GM12801 (cell line): ENCODE results near the gene CDKAL1.

Experiments used
- CTCF ChIP-seq: IDR thresholded peaks from one replicate; pipeline ENCODE4 v1.5.1; 2011; ENCODE audit warnings: control low read depth; ENCODE audit not compliant: insufficient read length; ENCODE audit errors: extremely low read depth

The CDKAL1 gene

GRCh38 chr6:21031182-21031581 is 496.9 kb downstream of the CDKAL1 start:
- TF ChIP-seq CTCF: no peak

GRCh38 chr6:21033084-21033483 is 498.8 kb downstream of the CDKAL1 start:
- TF ChIP-seq CTCF: no peak

GRCh38 chr6:21033575-21034026 is 499.3 kb downstream of the CDKAL1 start:
- no peak for TF ChIP-seq CTCF

- no peak for TF ChIP-seq CTCF
Observed at GRCh38 chr6:21034345-21034744, 500.1 kb downstream of the CDKAL1 start.

GRCh38 chr6:21037453-21037852 is 503.2 kb downstream of the CDKAL1 start:
- no peak for TF ChIP-seq CTCF

- TF ChIP-seq CTCF: no peak
Observed at GRCh38 chr6:21039926-21040325, 505.7 kb downstream of the CDKAL1 start.

GRCh38 chr6:21045135-21045700 is 511.0 kb downstream of the CDKAL1 start:
- no peak for TF ChIP-seq CTCF
